GM23248 (cell line): ENCODE measurements around the gene RBBP6. TPM values are rescaled to one million over a fixed set of nuclear protein-coding genes. Genes with fewer than 3 reads are reported as not detected.

Source experiments
- DNase-seq: peaks from one replicate; pipeline ENCODE4 v3.0.0-alpha.2; 2015
- H2AFZ ChIP-seq: fragments of 200-600 bp; sonication (generic); 2 replicates; pipeline ENCODE4 v1.6.1; 2016; ENCODE audit warnings: antibody characterized with exemption
- H3F3A ChIP-seq: fragments of 200-600 bp; sonication (generic); 2 replicates; pipeline ENCODE4 v1.6.1; 2016; ENCODE audit warnings: mild to moderate bottlenecking, antibody characterized with exemption, mixed run types; ENCODE audit not compliant: insufficient read depth
- H3K27ac ChIP-seq: fragments of 200-600 bp; sonication (generic); 2 replicates; pipeline ENCODE4 v1.5.1; 2016; ENCODE audit warnings: mild to moderate bottlenecking
- H3K27me3 ChIP-seq: fragments of 200-600 bp; sonication (generic); replicated peaks from 2 replicates; pipeline ENCODE4 v1.6.1; 2016; ENCODE audit warnings: mild to moderate bottlenecking; ENCODE audit not compliant: insufficient read depth
- H3K36me3 ChIP-seq: fragments of 200-600 bp; sonication (generic); 2 replicates; pipeline ENCODE4 v1.6.1; 2016; ENCODE audit warnings: low read depth, mild to moderate bottlenecking
- H3K4me1 ChIP-seq: fragments of 200-600 bp; sonication (generic); 2 replicates; pipeline ENCODE4 v1.6.1; 2016; ENCODE audit warnings: mild to moderate bottlenecking; ENCODE audit not compliant: insufficient read depth
- H3K4me2 ChIP-seq: fragments of 200-600 bp; sonication (generic); one replicate; pipeline ENCODE4 v1.6.1; 2016; ENCODE audit warnings: mild to moderate bottlenecking; ENCODE audit not compliant: unreplicated experiment
- H3K4me3 ChIP-seq: fragments of 200-600 bp; sonication (generic); 2 replicates; pipeline ENCODE4 v1.5.1; 2016; ENCODE audit warnings: mild to moderate bottlenecking
- H3K79me2 ChIP-seq: fragments of 200-600 bp; sonication (generic); 2 replicates; pipeline ENCODE4 v1.6.1; 2016; ENCODE audit warnings: mild to moderate bottlenecking; ENCODE audit not compliant: insufficient read depth
- H3K9ac ChIP-seq: fragments of 200-600 bp; sonication (generic); 2 replicates; pipeline ENCODE4 v1.6.1; 2016; ENCODE audit warnings: mild to moderate bottlenecking
- H3K9me2 ChIP-seq: fragments of 200-600 bp; sonication (generic); 2 replicates; pipeline ENCODE4 v1.6.1; 2016; ENCODE audit warnings: mixed run types, mild to moderate bottlenecking, moderate library complexity; ENCODE audit not compliant: insufficient read depth
- H3K9me3 ChIP-seq: fragments of 200-600 bp; sonication (generic); one replicate; pipeline ENCODE4 v1.6.1; 2017; ENCODE audit warnings: low read depth
- H4K20me1 ChIP-seq: fragments of 200-600 bp; sonication (generic); 2 replicates; pipeline ENCODE4 v1.6.0; 2016; ENCODE audit not compliant: insufficient read depth
- EZH2 ChIP-seq: fragments of 200-600 bp; sonication (generic); IDR thresholded peaks from 2 replicates; pipeline ENCODE4 v1.6.1; 2018; ENCODE audit warnings: antibody characterized with exemption, mild to moderate bottlenecking; ENCODE audit not compliant: insufficient read depth, poor library complexity, severe bottlenecking
- EZH2phosphoT487 ChIP-seq: fragments of 200-600 bp; sonication (generic); IDR thresholded peaks from 2 replicates; pipeline ENCODE4 v1.6.1; 2018; ENCODE audit warnings: antibody characterized with exemption, moderate library complexity, mild to moderate bottlenecking, low read depth; ENCODE audit not compliant: insufficient read depth
- WGBS, 2 experiments: methylation state at CpG; one replicate each; pipeline ENCODE4 v1.1.6; 2015 to 2017; ENCODE audit warnings: low lambda C conversion rate in 2 of 2, low coverage in 1 of 2; ENCODE audit errors: missing lambda C conversion rate in 2 of 2; 5-methylcytosine and 5-hydroxymethylcytosine counted together
- in situ Hi-C: fragments of 300-500 bp; cut with MboI; formaldehyde crosslinking; loops from 2 replicates; pipeline ENCODE4 v1.15.0; 2020
- polyA plus RNA-seq: library from polyadenylated mRNA; unstranded; fragments of >200 nt; fragmentation: Nextera tagmentation; extraction: Ambion mirVana; gene quantifications from 2 replicates; pipeline ENCODE4 v1.2.1, GENCODE V29; 2016
- total RNA-seq: library from RNA; depleted of rRNA; stranded (reverse); fragments of >200 nt; shearing (Covaris generic); gene quantifications from 2 replicates; pipeline ENCODE4 v1.2.3, GENCODE V29; 2014

RBBP6 gene
- total and polyA plus RNA-seq, 2 experiments from 2014 or later, result 13.8 to 17.3 TPM

DNA sequence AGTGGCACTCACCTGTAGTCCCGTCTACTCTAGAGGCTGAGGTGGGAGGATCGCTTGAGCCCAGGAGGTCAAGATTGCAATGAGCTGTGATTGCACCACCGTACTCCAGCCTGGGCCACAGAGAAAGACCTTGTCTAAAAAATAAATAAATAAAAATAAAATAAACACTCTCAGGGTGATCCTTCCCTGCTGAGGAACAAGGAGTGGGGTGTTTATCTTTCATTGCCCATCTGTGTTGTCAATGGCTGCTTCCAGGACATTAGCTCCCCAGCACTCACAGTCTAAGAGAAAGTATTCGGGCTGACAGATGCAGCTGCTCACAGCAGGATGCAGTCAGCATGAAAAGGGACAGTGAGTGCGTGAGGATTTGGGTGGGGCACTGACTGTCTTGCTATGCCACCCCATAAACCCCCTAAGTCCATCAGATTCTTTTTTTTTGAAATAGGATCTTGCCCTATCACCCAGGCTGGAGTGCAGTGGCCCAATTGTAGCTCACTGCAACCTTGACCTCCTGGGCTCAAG lies 31.3 kb upstream of the RBBP6 start:
- no peak for DNase-seq
- no peak for TF ChIP-seq EZH2
- no peak for TF ChIP-seq EZH2phosphoT487

DNA sequence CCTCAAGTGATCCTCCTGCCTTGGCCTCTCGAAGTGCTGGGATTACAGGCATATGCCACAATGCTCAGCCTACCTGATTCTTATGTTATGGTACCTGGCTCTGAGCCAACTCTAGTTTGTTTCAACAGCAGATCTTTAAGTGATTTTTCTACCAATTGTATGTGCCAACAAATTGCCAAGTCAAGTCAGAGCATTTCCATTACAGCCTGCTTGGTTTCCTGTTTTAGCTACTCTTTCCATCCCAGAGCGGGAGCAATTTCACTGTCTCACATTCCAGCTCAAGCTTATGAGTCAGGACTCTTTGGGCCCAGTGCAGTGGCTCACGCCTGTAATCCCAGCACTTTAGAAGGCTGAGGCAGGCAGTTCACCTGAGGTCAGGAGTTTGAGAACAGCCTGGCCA lies 30.8 kb upstream of the RBBP6 start:
- Histone ChIP-seq H3K4me2 (no peak overlapping the region), H3K9me3 (no peaks in the 10 kb centered on the region), H3K4me1 (peaks cover 13% of the 10 kb centered on the region), H3F3A (peaks cover 12% of the 10 kb centered on the region; the same call in 1 of the 2 replicates), H3K4me3 (no peak overlapping the region), H2AFZ (no peak overlapping the region), H4K20me1 (no peaks in the 10 kb centered on the region), H3K9me2 (no peaks in the 10 kb centered on the region), H3K79me2 (no peaks in the 10 kb centered on the region), H3K9ac (peak overlapping the region; percentile 45), H3K27me3 (no peaks in the 10 kb centered on the region), H3K36me3 (no peaks in the 10 kb centered on the region), H3K27ac (peak overlapping the region; percentile 71)
- WGBS, 2 experiments, result 48 to 55% methylated on average over 3 of the region's 3 CpGs
- DNase-seq, result peak; percentile 88
- TF ChIP-seq EZH2phosphoT487 (no peak), EZH2 (no peak)
- in situ Hi-C loops, result loop anchor here (10.0 to 25.0 kb wide), 2 partner anchors 464 to 821 kb away; partner anchors contain the start of gene PLK1

More for the DNA sequence above, 31.3 kb upstream of the RBBP6 start:
- 70 to 73% methylated on average over 5 of the region's 5 CpGs for WGBS, 2 experiments
- Histone ChIP-seq H3K4me2 (no peak overlapping the region), H3K4me1 (peaks cover 13% of the 10 kb centered on the region), H3K36me3 (no peaks in the 10 kb centered on the region), H4K20me1 (no peaks in the 10 kb centered on the region), H3K27me3 (no peaks in the 10 kb centered on the region), H3K9me2 (no peaks in the 10 kb centered on the region), H3K27ac (peak overlapping the region; percentile 71), H3K9ac (no peak overlapping the region), H3K9me3 (no peaks in the 10 kb centered on the region), H3K4me3 (no peak overlapping the region), H3F3A (peaks cover 12% of the 10 kb centered on the region; the same call in 1 of the 2 replicates), H3K79me2 (no peaks in the 10 kb centered on the region), H2AFZ (no peak overlapping the region)
- in situ Hi-C loops, result loop anchor here (10.0 to 25.0 kb wide), 2 partner anchors 463 to 821 kb away; partner anchors contain the start of gene PLK1

DNA sequence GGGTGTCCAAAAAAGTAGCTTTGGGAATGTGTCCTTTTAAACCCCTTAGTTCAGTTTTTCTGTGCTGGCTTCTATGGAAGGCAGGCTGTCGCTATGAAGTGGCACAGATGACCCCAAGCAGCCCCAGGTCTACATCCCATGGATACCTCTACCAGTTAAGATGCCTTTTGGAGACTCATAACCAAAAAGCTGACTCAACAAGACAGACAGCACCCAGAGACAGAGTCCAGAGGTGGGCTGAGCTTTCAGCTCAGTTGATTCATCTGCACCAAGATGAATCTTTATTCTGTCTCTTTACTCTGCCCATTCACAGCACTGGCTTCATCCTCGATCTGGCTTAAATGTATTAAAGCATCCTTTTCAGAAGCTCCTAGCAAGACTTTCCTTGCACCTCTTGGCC lies 29.8 kb upstream of the RBBP6 start:
- H3F3A ChIP-seq, result peaks cover 12% of the 10 kb centered on the region; the same call in 1 of the 2 replicates
- no peaks in the 10 kb centered on the region for H3K36me3 ChIP-seq
- H3K4me1 ChIP-seq, result peaks cover 13% of the 10 kb centered on the region
- H3K27ac ChIP-seq, result no peak overlapping the region
- no peak overlapping the region for H3K4me2 ChIP-seq
- no peak overlapping the region for H2AFZ ChIP-seq
- no peaks in the 10 kb centered on the region for H3K27me3 ChIP-seq
- WGBS, 2 experiments, result 66% methylated on average over 2 of the region's 2 CpGs
- DNase-seq, result peak; percentile 15
- no peak overlapping the region for H3K9ac ChIP-seq
- no peaks in the 10 kb centered on the region for H3K79me2 ChIP-seq
- no peaks in the 10 kb centered on the region for H3K9me3 ChIP-seq
- in situ Hi-C loops, result loop anchor here (10.0 to 25.0 kb wide), 2 partner anchors 465 to 822 kb away; partner anchors contain the start of gene PLK1
- H4K20me1 ChIP-seq, result no peaks in the 10 kb centered on the region
- no peak overlapping the region for H3K4me3 ChIP-seq
- H3K9me2 ChIP-seq, result no peaks in the 10 kb centered on the region
- TF ChIP-seq EZH2, result no peak
- no peak for TF ChIP-seq EZH2phosphoT487

DNA sequence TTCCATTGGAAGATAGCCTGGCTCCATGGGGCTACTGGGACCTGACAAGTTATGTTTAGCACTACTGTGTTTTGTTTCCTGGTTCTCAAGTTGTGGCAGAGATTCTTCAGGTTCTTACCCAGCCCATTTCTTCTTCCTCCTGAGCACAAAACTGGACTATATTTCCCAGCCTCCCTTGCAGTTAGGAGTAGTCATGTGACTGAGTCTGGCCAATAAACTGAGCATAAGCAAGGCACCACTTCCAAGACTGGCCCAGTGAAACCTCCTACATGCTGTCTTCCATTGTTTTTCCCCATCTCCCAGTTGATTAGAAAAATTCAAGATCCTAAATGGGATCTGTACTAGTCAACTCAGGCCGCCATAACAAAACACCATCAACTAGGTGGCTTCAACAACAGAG lies 28.2 kb upstream of the RBBP6 start:
- WGBS, 2 experiments, result 41 to 44% methylated on average over 1 of the region's 1 CpG
- in situ Hi-C loops, result loop anchor here (25.0 kb wide), 1 partner anchor 824 kb away; the partner anchor contains the start of gene PLK1

More for the DNA sequence above, 28.2 kb upstream of the RBBP6 start:
- Histone ChIP-seq H3K27me3 (no peaks in the 10 kb centered on the region), H3K9me3 (no peaks in the 10 kb centered on the region), H3K36me3 (no peaks in the 10 kb centered on the region), H3K79me2 (no peaks in the 10 kb centered on the region), H3K9ac (no peak overlapping the region), H2AFZ (no peak overlapping the region), H3F3A (peaks cover 12% of the 10 kb centered on the region; the same call in 1 of the 2 replicates), H3K4me2 (no peak overlapping the region), H3K4me3 (no peak overlapping the region), H4K20me1 (no peaks in the 10 kb centered on the region), H3K9me2 (no peaks in the 10 kb centered on the region), H3K27ac (no peak overlapping the region), H3K4me1 (peaks cover 13% of the 10 kb centered on the region)
- no peak for TF ChIP-seq EZH2phosphoT487
- no peak for TF ChIP-seq EZH2
- no peak for DNase-seq
